Mesothelial cell of epicardium (in vitro differentiated cells): Measurements from ENCODE around the gene GIPC3. TPM values are rescaled to one million over a fixed set of nuclear protein-coding genes. Genes with fewer than 3 reads are reported as not detected.

Experiments used
- DNase-seq, 2 experiments: peaks; one replicate each; pipeline ENCODE4 v3.0.0; 2021; ENCODE audit warnings: low spot score in 2 of 2; ENCODE audit not compliant: unreplicated experiment in 2 of 2
- H3K27ac Mint-ChIP-seq: 2 replicates; pipeline ENCODE4 v1.8.0; 2021; ENCODE audit warnings: mixed read lengths
- H3K27me3 Mint-ChIP-seq: 2 replicates; pipeline ENCODE4 v1.8.0; 2021; ENCODE audit warnings: low read depth, mixed read lengths
- H3K36me3 Mint-ChIP-seq: 2 replicates; pipeline ENCODE4 v1.8.0; 2021; ENCODE audit warnings: mixed read lengths
- H3K4me1 Mint-ChIP-seq: 2 replicates; pipeline ENCODE4 v1.8.0; 2021; ENCODE audit warnings: mixed read lengths
- H3K4me3 Mint-ChIP-seq: 2 replicates; pipeline ENCODE4 v1.8.0; 2021; ENCODE audit warnings: mild to moderate bottlenecking, moderate library complexity, mixed read lengths
- H3K9me3 Mint-ChIP-seq: 2 replicates; pipeline ENCODE4 v1.8.0; 2021; ENCODE audit warnings: mixed read lengths
- total RNA-seq: library from RNA; stranded (reverse); gene quantifications from 3 replicates; pipeline ENCODE4 v1.2.1, GENCODE V29; 2021
- TF ChIP-seq, protein P1 (sequence below): fragments of 200-600 bp; sonication (generic); IDR thresholded peaks from one replicate; pipeline ENCODE4 v1.5.0; 2021; ENCODE audit warnings: antibody characterized with exemption; ENCODE audit not compliant: unreplicated experiment

The GIPC3 gene, protein sequence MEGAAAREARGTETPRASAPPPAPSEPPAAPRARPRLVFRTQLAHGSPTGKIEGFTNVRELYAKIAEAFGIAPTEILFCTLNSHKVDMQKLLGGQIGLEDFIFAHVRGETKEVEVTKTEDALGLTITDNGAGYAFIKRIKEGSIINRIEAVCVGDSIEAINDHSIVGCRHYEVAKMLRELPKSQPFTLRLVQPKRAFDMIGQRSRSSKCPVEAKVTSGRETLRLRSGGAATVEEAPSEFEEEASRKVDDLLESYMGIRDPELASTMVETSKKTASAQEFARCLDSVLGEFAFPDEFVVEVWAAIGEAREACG
- total RNA-seq, result 0.07 to 0.11 TPM (median 0.09 TPM) in 3 replicates

DNA sequence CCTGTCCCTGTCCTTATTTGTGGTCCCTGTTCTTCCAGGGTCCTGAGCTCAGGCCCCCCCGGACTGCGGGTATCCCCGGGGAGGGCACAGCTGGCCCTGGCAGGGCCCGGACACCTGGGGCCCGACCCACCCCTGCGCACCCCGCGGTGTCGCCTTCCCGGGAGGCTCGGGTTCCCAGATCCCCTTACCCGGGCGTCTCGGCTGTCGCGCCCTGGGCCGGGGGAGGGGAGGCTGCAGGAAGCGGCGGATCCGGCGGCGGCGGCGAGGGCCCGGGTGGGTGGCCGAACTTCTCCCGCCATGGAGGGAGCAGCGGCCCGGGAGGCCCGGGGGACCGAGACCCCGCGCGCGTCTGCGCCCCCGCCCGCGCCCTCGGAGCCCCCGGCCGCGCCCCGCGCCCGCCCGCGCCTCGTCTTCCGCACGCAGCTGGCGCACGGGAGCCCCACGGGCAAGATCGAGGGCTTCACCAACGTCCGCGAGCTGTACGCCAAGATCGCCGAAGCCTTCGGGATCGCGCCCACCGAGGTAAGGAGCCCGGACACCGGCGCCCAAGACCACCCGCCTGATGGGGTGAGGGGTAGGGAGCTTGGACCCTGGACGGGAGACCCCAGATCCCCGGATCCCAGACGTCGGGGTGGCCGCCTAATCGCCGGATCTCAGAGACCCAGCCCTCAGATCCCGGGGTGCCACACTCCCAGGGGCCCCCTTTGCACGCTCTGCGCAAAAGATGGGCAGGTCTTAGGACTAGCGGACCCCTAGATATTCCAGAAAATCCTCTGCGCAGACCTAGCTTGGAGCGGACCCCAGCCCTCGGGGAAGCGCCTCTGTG lies at the start of gene GIPC3:
Gene GIPC3, plus strand, starts transcription at position 178 of the 826 bp plus-strand sequence. Its CDS starts 120 bp downstream, at position 298.
- peaks cover 54% of the 10 kb centered on the region for H3K27me3 Mint-ChIP-seq
- TF ChIP-seq, protein P1, sequence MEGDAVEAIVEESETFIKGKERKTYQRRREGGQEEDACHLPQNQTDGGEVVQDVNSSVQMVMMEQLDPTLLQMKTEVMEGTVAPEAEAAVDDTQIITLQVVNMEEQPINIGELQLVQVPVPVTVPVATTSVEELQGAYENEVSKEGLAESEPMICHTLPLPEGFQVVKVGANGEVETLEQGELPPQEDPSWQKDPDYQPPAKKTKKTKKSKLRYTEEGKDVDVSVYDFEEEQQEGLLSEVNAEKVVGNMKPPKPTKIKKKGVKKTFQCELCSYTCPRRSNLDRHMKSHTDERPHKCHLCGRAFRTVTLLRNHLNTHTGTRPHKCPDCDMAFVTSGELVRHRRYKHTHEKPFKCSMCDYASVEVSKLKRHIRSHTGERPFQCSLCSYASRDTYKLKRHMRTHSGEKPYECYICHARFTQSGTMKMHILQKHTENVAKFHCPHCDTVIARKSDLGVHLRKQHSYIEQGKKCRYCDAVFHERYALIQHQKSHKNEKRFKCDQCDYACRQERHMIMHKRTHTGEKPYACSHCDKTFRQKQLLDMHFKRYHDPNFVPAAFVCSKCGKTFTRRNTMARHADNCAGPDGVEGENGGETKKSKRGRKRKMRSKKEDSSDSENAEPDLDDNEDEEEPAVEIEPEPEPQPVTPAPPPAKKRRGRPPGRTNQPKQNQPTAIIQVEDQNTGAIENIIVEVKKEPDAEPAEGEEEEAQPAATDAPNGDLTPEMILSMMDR, result no peak
- H3K36me3 Mint-ChIP-seq, result no peaks in the 10 kb centered on the region
- no peaks in the 10 kb centered on the region for H3K4me1 Mint-ChIP-seq
- H3K27ac Mint-ChIP-seq, result no peak within 1 kb of the TSS
- no peak for DNase-seq
- H3K9me3 Mint-ChIP-seq, result no peaks in the 10 kb centered on the region
- H3K4me3 Mint-ChIP-seq, result no peak within 1 kb of the TSS

DNA sequence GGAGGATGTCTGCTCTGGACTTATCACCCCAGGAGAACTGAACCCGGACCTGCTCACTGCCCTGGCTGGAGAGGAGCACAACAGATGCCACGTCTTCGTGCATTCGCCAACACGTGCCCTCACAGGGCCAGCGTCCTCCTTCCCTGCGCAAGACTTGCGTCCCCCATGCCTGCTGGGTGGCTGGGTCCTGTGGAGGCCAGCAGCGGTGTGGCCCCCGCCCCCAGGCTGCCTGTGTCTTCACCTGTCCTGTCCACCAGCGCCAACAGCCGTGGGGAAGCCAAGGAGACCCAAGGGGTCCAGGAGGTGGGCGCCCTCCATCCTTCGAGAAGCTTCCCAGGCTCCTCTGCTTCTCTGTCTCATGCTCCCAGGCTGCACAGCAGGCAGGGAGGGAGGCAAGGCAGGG lies 49.7 kb upstream of the GIPC3 start:
- H3K27ac Mint-ChIP-seq, result no peak overlapping the region
- peaks cover 25% of the 10 kb centered on the region for H3K36me3 Mint-ChIP-seq
- H3K4me1 Mint-ChIP-seq, result peaks cover 5% of the 10 kb centered on the region
- no peaks in the 10 kb centered on the region for H3K27me3 Mint-ChIP-seq
- no peaks in the 10 kb centered on the region for H3K9me3 Mint-ChIP-seq
- TF ChIP-seq, protein P1, result no peak
- H3K4me3 Mint-ChIP-seq, result no peak overlapping the region
- no peak for DNase-seq

DNA sequence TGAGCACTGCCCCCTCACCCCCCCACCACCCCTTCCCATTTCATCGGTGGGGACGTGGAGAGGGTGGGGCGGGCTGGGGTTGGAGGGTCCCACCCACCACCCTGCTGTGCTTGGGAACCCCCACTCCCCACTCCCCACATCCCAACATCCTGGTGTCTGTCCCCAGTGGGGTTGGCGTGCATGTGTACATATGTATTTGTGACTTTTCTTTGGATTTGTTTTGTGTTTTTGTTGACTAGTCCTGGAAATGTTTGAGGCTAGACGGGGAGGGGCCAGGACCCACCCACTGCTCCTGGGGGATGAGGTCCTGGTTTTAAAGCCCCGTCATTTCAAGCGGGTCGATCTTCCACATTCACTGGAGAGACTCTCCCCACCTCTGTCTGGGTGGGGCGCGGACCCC lies 49.3 kb upstream of the GIPC3 start:
- Mint-ChIP-seq H3K27me3 (no peaks in the 10 kb centered on the region), H3K9me3 (no peaks in the 10 kb centered on the region), H3K4me1 (peaks cover 5% of the 10 kb centered on the region), H3K36me3 (peaks cover 25% of the 10 kb centered on the region), H3K27ac (no peak overlapping the region), H3K4me3 (no peak overlapping the region)
- TF ChIP-seq, protein P1, result no peak
- DNase-seq, result no peak

DNA sequence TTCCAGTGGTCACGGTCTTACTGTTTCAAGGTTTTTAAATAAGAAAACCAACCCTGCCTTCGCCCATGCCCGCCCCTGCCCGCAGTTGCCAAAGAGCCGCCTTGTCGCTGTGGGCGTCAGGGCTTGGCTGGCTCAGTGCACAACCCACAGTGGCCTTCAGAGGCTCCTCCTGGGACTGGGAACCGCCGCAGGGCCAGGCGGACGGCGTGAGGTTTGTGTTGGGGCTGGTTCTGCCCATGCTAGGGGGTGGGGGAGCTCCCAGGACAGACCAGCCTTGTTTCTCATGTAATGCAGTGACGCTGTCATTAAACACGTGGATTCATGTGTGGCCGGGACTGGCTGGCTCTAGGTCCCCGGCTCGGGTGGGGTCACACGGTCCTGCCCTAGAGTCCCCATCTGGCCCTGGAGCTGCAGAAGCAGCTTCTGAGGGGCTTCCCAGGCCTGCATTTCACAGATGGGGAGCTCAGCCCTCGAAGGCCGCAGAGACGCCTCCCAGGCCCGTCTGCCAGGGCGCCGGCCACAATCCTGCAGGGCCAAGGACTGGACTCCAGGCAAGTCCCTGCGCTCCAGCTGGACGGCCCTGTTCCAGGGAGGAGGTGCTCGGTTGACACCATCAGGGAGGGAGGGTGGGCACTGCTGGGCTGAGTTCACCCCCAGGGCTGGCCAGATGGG lies 48.7 kb upstream of the GIPC3 start:
- peaks cover 5% of the 10 kb centered on the region for H3K4me1 Mint-ChIP-seq
- DNase-seq, result no peak
- H3K27ac Mint-ChIP-seq, result no peak overlapping the region
- TF ChIP-seq, protein P1, result no peak
- no peak overlapping the region for H3K4me3 Mint-ChIP-seq
- no peaks in the 10 kb centered on the region for H3K27me3 Mint-ChIP-seq
- peaks cover 21% of the 10 kb centered on the region for H3K36me3 Mint-ChIP-seq
- H3K9me3 Mint-ChIP-seq, result no peaks in the 10 kb centered on the region

DNA sequence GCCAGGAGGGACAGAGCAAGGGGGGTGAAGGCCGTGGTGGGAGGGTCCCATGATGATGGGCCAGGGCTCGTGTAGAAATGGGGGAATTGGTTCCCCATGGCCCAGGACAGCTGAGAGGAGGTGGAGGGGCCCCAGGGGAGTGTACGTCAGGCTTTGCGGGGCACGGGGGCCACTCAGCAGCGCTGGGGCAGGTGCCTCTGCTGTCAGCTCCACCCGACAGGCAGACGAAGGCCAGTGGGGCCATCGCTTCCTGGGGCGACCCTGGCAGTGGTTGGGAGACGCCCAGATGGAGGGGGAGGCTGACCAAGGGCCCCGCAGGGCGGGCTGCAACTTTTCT lies 48.2 kb upstream of the GIPC3 start:
- H3K27me3 Mint-ChIP-seq, result no peaks in the 10 kb centered on the region
- H3K9me3 Mint-ChIP-seq, result no peaks in the 10 kb centered on the region
- H3K4me1 Mint-ChIP-seq, result peaks cover 5% of the 10 kb centered on the region
- DNase-seq, result no peak
- H3K4me3 Mint-ChIP-seq, result no peak overlapping the region
- TF ChIP-seq, protein P1, result no peak
- peaks cover 21% of the 10 kb centered on the region for H3K36me3 Mint-ChIP-seq
- no peak overlapping the region for H3K27ac Mint-ChIP-seq
